NCI-H2107 treated with DMSO at 0.1 percent for 48 hours (cell line): ENCODE data around the gene PTPN4.
A peak's percentile ranks its signal among the peaks of the same experiment; 100 is the strongest.
"Not testable (repeated sequence)": the region's sequence is repeated elsewhere in the genome, so short reads cannot be mapped to it uniquely, and the experiment has no call there.

Experiments used
- DNase-seq: peaks from one replicate; lab custom pipeline; 2025; ENCODE audit not compliant: unreplicated experiment; lab: John Stamatoyannopoulos, UW

Gene PTPN4

DNA sequence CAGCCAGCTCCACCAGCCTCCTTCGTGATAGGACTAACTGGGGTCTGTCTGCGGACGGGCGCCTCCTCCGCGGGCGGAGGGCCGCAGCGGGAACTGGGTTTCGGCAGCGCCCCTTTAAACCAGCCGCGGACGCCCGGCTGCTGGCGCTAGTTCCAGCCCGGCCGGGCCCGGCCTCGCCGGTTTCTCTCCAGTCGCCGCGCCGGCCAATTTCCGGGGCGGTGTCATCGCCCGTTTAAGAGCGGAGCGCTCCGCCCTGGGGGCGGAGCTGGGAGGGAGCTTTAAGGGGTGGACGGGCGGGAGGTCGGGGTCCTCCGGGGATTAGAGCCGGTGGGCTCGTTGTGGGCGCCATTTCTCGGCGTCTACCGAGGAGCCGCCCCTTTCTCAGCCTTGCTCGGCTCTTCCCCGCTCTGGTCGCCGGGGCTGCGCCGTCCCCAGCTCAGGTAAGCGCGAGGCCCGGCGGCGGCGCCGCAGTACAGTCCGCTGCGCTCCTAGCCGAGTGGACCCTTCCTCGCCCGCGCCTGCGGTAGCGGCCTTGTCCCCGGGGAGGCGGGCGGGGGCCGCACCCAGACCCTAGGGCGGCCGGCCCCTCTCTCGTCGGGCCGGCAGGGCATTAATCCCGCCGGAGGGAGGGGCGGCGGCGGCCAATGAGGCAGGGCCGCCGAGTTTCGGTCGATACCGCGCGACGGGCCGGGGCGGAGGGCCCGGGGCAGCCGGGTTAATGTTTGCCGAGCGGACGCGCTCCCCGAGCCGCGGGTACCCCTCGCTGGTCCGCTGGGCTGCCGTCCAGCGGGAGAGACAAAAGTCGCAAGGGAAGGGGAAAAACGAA is 253.3 kb downstream of the PTPN4 start, which contains the start of gene EPB41L5:
Gene EPB41L5, plus strand, starts transcription at position 307 of the 826 bp plus-strand sequence. CDS start 6,008 bp downstream, outside the sequence.
- DNase-seq: peak; percentile 62

GRCh38 chr2:120013597-120014223 is 254.0 kb downstream of the PTPN4 start:
- peak; percentile 9 for DNase-seq

DNA sequence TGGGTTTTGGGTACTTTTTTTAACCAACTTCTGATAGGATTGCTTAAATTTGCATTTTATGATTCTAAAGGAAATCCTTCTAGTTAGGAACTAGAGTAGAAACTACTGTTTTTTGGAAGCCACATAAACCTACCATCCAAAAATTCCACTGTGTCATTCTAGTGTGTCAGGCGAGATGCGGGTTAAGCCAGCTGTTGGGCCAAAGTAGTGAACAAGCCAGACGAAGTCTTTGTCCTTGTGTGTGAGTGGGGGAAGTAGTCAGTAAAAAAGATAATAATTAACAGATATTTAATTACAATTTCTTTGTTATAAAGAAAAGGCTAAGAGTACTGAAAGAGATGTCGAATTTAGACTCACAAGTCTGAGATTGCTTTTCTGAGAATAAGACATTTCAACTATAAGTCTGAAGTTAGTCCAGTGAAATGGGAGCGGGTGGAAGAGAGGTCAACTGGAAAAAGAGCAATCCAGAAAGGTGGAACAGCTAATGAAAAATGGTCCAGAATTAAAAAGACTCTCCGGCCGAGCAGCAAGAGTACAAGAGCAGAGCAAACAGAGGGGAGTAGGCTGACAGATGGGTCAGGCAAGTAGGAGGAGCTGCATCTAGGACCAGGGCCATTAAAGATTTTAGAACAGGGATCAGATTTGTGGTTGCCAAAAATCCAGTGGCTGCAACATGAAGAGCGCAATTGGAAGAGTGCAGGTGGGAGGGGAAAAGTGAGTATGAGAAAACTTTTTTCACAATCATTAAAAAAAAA is 254.7 kb downstream of the PTPN4 start:
- DNase-seq: no peak

- no peak for DNase-seq
Observed at GRCh38 chr2:120016800-120017199, 257.1 kb downstream of the PTPN4 start.

DNA sequence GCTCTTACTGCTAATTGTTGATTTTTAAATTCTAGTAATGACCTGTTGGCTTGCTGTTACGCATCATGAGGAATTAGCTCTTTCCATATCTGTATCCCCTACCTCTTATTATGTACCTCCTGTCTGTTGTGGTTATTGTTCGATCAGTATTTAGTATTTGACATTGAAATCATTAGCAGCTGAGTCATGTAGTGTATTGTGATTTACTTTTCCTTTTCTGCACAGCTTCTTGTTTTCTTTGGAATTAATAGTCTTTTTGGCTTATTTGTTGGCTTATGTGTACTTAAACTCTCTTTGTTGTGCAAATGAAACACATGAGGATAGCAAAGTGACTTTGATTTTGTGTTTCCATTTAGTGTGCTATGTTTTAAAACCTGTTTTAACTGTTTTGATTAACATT is 257.5 kb downstream of the PTPN4 start:
- DNase-seq: no peak

- no peak for DNase-seq
Observed at GRCh38 chr2:120018549-120018948, 258.8 kb downstream of the PTPN4 start.

DNA sequence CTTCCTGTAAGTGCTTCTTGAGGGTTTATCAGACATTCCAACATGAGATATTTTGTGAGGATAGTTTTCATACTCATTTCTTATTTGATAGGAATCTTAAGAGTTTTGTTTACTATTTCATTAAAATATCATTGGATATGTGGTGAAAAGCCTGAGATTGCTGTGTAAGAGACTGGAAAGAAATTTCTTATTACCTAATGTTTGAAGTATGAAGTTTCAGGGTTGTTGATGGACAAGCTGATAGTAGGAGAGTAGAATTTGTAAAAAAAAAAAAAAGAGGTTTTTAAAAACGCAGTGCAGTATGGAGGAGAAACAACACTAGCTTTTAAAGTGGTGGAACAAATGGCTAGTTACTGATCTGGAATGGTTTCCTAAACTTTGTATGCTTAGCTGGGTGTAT is 260.8 kb downstream of the PTPN4 start:
- DNase-seq: no peak

DNA sequence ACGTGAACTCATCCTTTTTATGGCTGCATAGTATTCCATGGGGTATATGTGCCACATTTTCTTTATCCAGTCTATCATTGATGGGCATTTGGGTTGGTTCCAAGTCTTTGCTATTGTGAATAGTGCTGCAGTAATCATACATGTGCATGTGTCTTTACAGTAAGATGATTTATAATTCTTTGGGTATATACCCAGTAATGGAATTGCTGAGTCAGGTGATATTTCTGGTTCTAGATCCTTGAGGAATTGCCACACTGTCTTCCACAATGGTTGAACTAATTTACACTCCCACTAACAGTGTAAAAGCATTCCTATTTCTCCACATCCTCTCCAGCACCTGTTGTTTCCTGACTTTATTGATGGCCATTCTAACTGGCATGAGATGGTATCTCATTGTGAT is 262.8 kb downstream of the PTPN4 start:
- DNase-seq: not testable (repeated sequence)

DNA sequence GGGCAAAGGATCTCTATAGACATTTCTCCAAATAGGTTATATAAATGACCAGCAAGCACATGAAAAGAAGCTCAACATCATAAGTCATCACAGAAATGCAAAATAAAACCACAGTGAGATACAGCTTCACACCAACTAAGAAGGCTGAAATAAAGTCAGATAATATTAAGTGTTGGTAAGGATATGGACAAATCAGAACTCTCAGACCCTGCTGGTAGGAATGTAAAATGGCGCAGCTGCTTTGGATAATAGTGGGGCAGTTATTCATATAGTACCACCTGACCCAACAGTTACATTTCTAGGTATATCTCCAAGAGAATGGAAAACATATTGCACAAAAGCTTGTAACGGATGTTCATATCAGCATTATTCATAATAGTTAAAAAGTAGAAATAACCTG is 267.2 kb downstream of the PTPN4 start:
- no peak for DNase-seq

- no peak for DNase-seq
Observed at GRCh38 chr2:120028795-120029194, 269.1 kb downstream of the PTPN4 start.

GRCh38 chr2:120029672-120030640 is 270.2 kb downstream of the PTPN4 start:
- no peak for DNase-seq

DNA sequence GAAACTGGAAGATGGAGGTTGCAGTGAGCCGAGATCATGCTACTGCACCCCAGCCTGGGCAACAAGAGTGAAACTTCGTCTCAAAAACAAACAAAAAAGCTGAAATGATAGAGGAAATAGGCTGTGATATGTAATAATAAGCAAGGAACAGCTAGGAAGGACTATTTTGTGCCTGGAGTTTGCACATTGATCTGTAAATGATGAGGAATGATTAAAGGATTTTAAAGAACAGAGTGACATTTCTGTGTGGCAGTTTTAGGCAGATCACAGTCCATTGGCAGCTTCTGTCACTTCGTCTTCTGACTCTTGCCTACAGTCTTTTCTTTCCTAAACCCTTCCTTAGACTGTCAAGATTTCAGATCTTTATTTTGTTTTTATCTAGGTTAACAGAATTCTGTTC is 272.6 kb downstream of the PTPN4 start:
- no peak for DNase-seq
